Measurements from ENCODE around the gene AOPEP.

DNA sequence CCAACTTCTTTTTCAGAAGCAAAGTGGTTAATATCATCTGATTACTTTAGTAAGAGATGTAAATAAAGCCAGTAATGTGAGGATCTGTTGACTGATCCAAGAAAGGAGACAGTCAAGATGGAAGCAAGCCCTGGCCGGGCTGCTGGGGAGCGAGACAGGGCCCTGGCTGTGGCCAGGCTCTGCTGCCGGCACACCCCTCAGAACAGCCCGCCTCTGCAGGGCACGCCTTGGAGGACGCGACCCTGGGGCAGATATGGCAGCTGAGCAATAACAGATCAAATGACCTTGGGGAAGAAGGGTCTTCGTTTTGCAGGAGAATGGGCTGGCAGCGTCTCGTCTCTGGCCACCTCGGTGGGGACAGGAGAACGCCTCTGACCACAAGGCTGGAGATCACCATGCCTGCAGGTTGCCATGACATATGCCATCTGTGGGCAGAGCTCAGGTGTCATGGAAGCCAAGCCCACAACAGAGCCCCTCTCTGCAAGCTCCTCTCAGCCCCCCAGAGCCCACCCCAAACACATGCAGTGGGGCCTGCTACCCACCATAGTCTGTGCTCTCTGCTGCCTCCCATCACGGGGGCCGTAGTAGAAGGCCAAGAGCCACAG lies 384.5 kb downstream of the AOPEP start:
- TF ChIP-seq, protein P1, sequence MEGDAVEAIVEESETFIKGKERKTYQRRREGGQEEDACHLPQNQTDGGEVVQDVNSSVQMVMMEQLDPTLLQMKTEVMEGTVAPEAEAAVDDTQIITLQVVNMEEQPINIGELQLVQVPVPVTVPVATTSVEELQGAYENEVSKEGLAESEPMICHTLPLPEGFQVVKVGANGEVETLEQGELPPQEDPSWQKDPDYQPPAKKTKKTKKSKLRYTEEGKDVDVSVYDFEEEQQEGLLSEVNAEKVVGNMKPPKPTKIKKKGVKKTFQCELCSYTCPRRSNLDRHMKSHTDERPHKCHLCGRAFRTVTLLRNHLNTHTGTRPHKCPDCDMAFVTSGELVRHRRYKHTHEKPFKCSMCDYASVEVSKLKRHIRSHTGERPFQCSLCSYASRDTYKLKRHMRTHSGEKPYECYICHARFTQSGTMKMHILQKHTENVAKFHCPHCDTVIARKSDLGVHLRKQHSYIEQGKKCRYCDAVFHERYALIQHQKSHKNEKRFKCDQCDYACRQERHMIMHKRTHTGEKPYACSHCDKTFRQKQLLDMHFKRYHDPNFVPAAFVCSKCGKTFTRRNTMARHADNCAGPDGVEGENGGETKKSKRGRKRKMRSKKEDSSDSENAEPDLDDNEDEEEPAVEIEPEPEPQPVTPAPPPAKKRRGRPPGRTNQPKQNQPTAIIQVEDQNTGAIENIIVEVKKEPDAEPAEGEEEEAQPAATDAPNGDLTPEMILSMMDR (IDR thresholded peaks at IDR 0.05) = no peak
- no peak for TF ChIP-seq POLR2A (IDR thresholded peaks at IDR 0.05)
